ENCODE data around the gene YPEL2.

Gene YPEL2

DNA sequence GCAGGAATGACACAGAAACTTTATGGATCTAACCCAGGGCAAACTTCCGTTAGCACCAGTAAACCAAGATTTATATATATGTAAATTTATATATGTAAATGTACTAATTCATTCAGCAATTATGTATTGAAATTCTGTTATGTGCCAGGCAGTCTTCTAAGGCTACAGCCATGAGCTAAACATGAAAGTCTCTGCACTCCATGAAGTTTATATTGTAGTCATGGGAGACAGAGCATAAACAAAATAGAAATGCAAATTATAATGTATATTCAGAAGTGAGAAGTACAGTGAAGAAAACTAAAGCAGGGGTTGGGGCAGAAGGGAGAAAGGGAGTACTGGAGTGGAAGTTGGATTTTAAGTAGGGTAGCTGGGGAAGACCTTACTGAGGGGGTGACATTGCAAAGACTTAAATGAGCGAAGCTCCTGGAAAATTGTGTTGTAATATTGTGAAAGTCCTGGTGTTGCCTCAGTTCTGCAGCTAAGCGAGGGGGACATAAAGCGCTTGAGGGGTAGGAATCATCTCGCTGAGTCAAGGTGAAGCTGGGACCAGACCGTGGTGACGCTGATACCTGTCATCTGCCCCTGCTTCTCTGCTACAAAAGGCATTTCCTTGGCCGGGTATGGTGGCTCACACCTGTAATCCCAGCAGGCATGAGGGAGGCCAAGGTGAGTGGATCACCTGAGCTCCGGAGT is 64.8 kb downstream of the YPEL2 start:
- no peaks in the 10 kb centered on the region for H4K20me1 ChIP-seq (ENCODE audit: insufficient read depth, low read length, poor library complexity, severe bottlenecking)
- no peaks in the 10 kb centered on the region for H3K4me1 ChIP-seq (ENCODE audit: insufficient read depth, low read length, poor library complexity, severe bottlenecking)
- no peaks in the 10 kb centered on the region for H3K79me2 ChIP-seq (ENCODE audit: insufficient read depth, low read length)
- H3K36me3 ChIP-seq (ENCODE audit: insufficient read depth, low read length): peaks cover under 1% of the 10 kb centered on the region; the same call in 1 of the 2 replicates
- TF ChIP-seq, protein P1, sequence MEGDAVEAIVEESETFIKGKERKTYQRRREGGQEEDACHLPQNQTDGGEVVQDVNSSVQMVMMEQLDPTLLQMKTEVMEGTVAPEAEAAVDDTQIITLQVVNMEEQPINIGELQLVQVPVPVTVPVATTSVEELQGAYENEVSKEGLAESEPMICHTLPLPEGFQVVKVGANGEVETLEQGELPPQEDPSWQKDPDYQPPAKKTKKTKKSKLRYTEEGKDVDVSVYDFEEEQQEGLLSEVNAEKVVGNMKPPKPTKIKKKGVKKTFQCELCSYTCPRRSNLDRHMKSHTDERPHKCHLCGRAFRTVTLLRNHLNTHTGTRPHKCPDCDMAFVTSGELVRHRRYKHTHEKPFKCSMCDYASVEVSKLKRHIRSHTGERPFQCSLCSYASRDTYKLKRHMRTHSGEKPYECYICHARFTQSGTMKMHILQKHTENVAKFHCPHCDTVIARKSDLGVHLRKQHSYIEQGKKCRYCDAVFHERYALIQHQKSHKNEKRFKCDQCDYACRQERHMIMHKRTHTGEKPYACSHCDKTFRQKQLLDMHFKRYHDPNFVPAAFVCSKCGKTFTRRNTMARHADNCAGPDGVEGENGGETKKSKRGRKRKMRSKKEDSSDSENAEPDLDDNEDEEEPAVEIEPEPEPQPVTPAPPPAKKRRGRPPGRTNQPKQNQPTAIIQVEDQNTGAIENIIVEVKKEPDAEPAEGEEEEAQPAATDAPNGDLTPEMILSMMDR (conservative IDR thresholded peaks at IDR 0.05; ENCODE audit: low read length): no peak
- no peak for TF ChIP-seq EZH2phosphoT487 (IDR thresholded peaks at IDR 0.05; ENCODE audit: borderline replicate concordance)
- H3K9me3 ChIP-seq (ENCODE audit: insufficient read depth, low read depth, low read length): no peaks in the 10 kb centered on the region
- no peaks in the 10 kb centered on the region for H3K9me2 ChIP-seq (replicated peaks; ENCODE audit: low read depth, low read length)
- H3K4me3 ChIP-seq (ENCODE audit: low read length, poor library complexity, severe bottlenecking): no peak overlapping the region
- H3K4me2 ChIP-seq (ENCODE audit: low read depth, low read length, poor library complexity, severe bottlenecking): no peak overlapping the region
- no peak overlapping the region for H3K9ac ChIP-seq (ENCODE audit: low read depth, low read length, poor library complexity, severe bottlenecking)
- no peak overlapping the region for H2AFZ ChIP-seq (ENCODE audit: low read length)
- no peaks in the 10 kb centered on the region for H3F3A ChIP-seq (ENCODE audit: low read depth)
- no peaks in the 10 kb centered on the region for H3K27me3 ChIP-seq (ENCODE audit: insufficient read depth, low read length, poor library complexity, severe bottlenecking)

DNA sequence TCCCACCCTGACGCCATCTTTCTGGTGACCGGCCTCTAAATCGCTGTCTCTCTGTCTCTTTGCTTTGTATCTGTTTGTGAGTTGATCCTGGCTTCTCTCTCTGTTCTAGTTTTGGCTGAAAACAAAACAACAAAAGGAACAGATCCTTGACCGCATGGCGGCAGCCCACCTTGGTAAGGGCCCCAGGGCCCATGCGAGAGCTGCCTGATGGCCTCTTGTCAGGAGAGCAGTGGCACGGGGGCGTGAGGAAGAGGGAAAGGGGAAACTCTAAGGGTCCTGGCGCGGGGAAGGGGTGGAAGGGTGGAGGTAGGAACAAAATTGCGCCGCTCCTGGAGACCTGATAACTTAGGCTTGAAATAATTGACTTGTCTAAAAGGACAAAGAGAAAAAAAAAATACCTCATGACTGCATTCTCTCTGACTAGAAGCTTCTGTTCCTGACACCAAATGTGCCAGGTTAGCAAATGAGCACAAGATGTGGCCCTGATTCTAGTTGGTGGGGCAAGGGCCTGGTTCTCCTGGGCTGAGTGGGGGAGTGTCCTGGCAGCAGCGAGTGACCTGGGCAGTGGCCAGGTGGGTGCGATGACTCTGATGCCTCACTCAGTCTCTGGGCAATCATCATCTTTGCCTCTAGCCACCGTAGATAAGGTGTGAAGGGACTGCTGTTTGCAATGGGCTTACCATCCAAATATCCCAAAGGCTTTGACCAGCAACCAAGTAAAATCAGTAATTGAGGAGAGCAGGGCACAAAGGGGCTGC is 66.0 kb downstream of the YPEL2 start:
- no peak overlapping the region for H3K4me2 ChIP-seq (ENCODE audit: low read depth, low read length, poor library complexity, severe bottlenecking)
- no peaks in the 10 kb centered on the region for H3K36me3 ChIP-seq (ENCODE audit: insufficient read depth, low read length)
- H3K4me1 ChIP-seq (ENCODE audit: insufficient read depth, low read length, poor library complexity, severe bottlenecking): no peaks in the 10 kb centered on the region
- H3K27me3 ChIP-seq (ENCODE audit: insufficient read depth, low read length, poor library complexity, severe bottlenecking): no peaks in the 10 kb centered on the region
- H3K4me3 ChIP-seq (ENCODE audit: low read length, poor library complexity, severe bottlenecking): no peak overlapping the region
- TF ChIP-seq, protein P1 (conservative IDR thresholded peaks at IDR 0.05; ENCODE audit: low read length): no peak
- no peak for TF ChIP-seq EZH2phosphoT487 (IDR thresholded peaks at IDR 0.05; ENCODE audit: borderline replicate concordance)
- H3F3A ChIP-seq (ENCODE audit: low read depth): no peaks in the 10 kb centered on the region
- H3K9me2 ChIP-seq (replicated peaks; ENCODE audit: low read depth, low read length): no peaks in the 10 kb centered on the region
- no peaks in the 10 kb centered on the region for H3K79me2 ChIP-seq (ENCODE audit: insufficient read depth, low read length)
- no peak overlapping the region for H2AFZ ChIP-seq (ENCODE audit: low read length)
- no peaks in the 10 kb centered on the region for H4K20me1 ChIP-seq (ENCODE audit: insufficient read depth, low read length, poor library complexity, severe bottlenecking)
- no peak overlapping the region for H3K9ac ChIP-seq (ENCODE audit: low read depth, low read length, poor library complexity, severe bottlenecking)
- no peaks in the 10 kb centered on the region for H3K9me3 ChIP-seq (ENCODE audit: insufficient read depth, low read depth, low read length)

DNA sequence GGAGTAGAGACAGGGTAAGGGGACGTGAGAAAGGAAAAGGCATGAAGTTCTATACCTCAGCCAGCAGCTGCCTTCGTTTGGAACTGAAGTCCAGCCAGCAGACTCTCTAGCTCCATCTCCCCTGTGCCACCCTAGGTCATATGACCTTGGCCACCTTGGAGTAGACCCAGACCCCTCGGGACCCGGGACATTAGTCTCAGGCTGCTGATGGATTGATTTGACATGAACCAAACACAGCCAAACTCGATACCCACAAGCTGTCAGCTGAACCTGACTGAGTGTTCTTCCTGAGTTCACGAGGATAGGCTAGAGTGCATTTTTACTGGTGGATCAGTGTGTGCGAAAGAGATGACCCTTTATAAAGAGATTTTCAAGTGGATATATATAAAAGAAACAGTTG is 68.5 kb downstream of the YPEL2 start:
- H3K4me2 ChIP-seq (ENCODE audit: low read depth, low read length, poor library complexity, severe bottlenecking): no peak overlapping the region
- TF ChIP-seq, protein P1 (conservative IDR thresholded peaks at IDR 0.05; ENCODE audit: low read length): no peak
- no peak for TF ChIP-seq EZH2phosphoT487 (IDR thresholded peaks at IDR 0.05; ENCODE audit: borderline replicate concordance)
- no peaks in the 10 kb centered on the region for H3F3A ChIP-seq (ENCODE audit: low read depth)
- no peaks in the 10 kb centered on the region for H3K9me2 ChIP-seq (replicated peaks; ENCODE audit: low read depth, low read length)
- no peak overlapping the region for H3K9ac ChIP-seq (ENCODE audit: low read depth, low read length, poor library complexity, severe bottlenecking)
- H3K9me3 ChIP-seq (ENCODE audit: insufficient read depth, low read depth, low read length): no peaks in the 10 kb centered on the region
- H3K36me3 ChIP-seq (ENCODE audit: insufficient read depth, low read length): no peaks in the 10 kb centered on the region
- H4K20me1 ChIP-seq (ENCODE audit: insufficient read depth, low read length, poor library complexity, severe bottlenecking): no peaks in the 10 kb centered on the region
- H2AFZ ChIP-seq (ENCODE audit: low read length): no peak overlapping the region
- no peaks in the 10 kb centered on the region for H3K27me3 ChIP-seq (ENCODE audit: insufficient read depth, low read length, poor library complexity, severe bottlenecking)
- no peaks in the 10 kb centered on the region for H3K4me1 ChIP-seq (ENCODE audit: insufficient read depth, low read length, poor library complexity, severe bottlenecking)
- no peak overlapping the region for H3K4me3 ChIP-seq (ENCODE audit: low read length, poor library complexity, severe bottlenecking)
- no peaks in the 10 kb centered on the region for H3K79me2 ChIP-seq (ENCODE audit: insufficient read depth, low read length)
